Breast epithelium (tissue), 4 donors: ENCODE data around the gene SRGAP2C. TPM values are rescaled to one million over a fixed set of nuclear protein-coding genes. Genes with fewer than 3 reads are reported as not detected.
"Not testable (repeated sequence)": the region's sequence is repeated elsewhere in the genome, so short reads cannot be mapped to it uniquely, and the experiment has no call there.

Experiments
- DNase-seq, 2 donors: peaks; one replicate each; pipeline ENCODE4 v3.0.0-alpha.2; 2019; ENCODE audit warnings: low spot score in 2 of 2
- H3K27ac ChIP-seq, 2 donors: fragments of 200-600 bp; sonication (generic) in 1 of 2; one replicate each; pipeline ENCODE4 v1.5.1; 2016 to 2019; ENCODE audit warnings: mild to moderate bottlenecking in 1 of 2
- H3K27me3 ChIP-seq, 2 donors: fragments of 200-600 bp; sonication (generic) in 1 of 2; one replicate each; pipeline versions ENCODE4 v1.5.1 to v1.6.0; 2017 to 2019; ENCODE audit warnings: control low read depth in 1 of 2, mild to moderate bottlenecking in 1 of 2
- H3K36me3 ChIP-seq: fragments of 200-600 bp; one replicate; pipeline ENCODE4 v1.5.1; 2019
- H3K4me1 ChIP-seq, 2 donors: fragments of 200-600 bp; sonication (generic); one replicate each; pipeline ENCODE4 v1.5.1; 2016 to 2019; ENCODE audit warnings: control low read depth in 1 of 2
- H3K4me3 ChIP-seq, 3 donors: fragments of 200-600 bp; sonication (generic); 1 replicate in 2 of 3; 2 replicates in 1 of 3; pipeline ENCODE4 v1.5.1; 2016 to 2019; ENCODE audit warnings: mild to moderate bottlenecking in 3 of 3, moderate library complexity in 2 of 3
- H3K9me3 ChIP-seq, 2 donors: fragments of 200-600 bp; sonication (generic) in 1 of 2; one replicate each; pipeline ENCODE4 v1.5.1; 2016 to 2019; ENCODE audit warnings: control low read depth in 1 of 2
- intact Hi-C: fragments of 100-400 bp; cut with DNase I; formaldehyde crosslinking; loops from one replicate; pipeline ENCODE4 v1.15.1; 2023; ENCODE audit warnings: low total_unique reads
- total RNA-seq, 3 donors: library from RNA; depleted of rRNA; stranded (reverse); fragments of >200 nt; gene quantifications; one replicate each; pipeline ENCODE4 v1.1.0, GENCODE V29; 2016

Gene SRGAP2C
- total RNA-seq, 3 donors from 2014 or later: 17.0 to 37.0 (median 17.7) TPM

- intact Hi-C loops, H3K27me3 ChIP-seq, H3K4me1 ChIP-seq: not testable (repeated sequence)
These were observed 73.4 kb downstream of the SRGAP2C start for GRCh38 chr1:121258134-121258533.

GRCh38 chr1:121260205-121260604, 75.4 kb downstream of the SRGAP2C start:
- H3K4me1 ChIP-seq, H3K36me3 ChIP-seq, H3K4me3 ChIP-seq, intact Hi-C loops, DNase-seq, H3K9me3 ChIP-seq, H3K27me3 ChIP-seq, H3K27ac ChIP-seq: not testable (repeated sequence)

More at GRCh38 chr1:121258134-121258533, 73.4 kb downstream of the SRGAP2C start:
- H3K4me3 ChIP-seq, H3K36me3 ChIP-seq, H3K9me3 ChIP-seq, DNase-seq, H3K27ac ChIP-seq: not testable (repeated sequence)

- DNase-seq, H3K4me3 ChIP-seq, H3K4me1 ChIP-seq, H3K36me3 ChIP-seq, H3K9me3 ChIP-seq, H3K27me3 ChIP-seq, H3K27ac ChIP-seq, intact Hi-C loops: not testable (repeated sequence)
These were observed 77.4 kb downstream of the SRGAP2C start for GRCh38 chr1:121262163-121262562.

- DNase-seq, H3K9me3 ChIP-seq, H3K36me3 ChIP-seq, intact Hi-C loops, H3K4me3 ChIP-seq, H3K4me1 ChIP-seq, H3K27me3 ChIP-seq, H3K27ac ChIP-seq: not testable (repeated sequence)
These were observed 79.0 kb downstream of the SRGAP2C start for GRCh38 chr1:121263789-121264244.

- H3K27ac ChIP-seq, DNase-seq, H3K36me3 ChIP-seq, H3K4me3 ChIP-seq, H3K9me3 ChIP-seq, H3K4me1 ChIP-seq, intact Hi-C loops, H3K27me3 ChIP-seq: not testable (repeated sequence)
These were observed 82.3 kb downstream of the SRGAP2C start for GRCh38 chr1:121267072-121267471.

- intact Hi-C loops, DNase-seq, H3K9me3 ChIP-seq, H3K27me3 ChIP-seq, H3K4me1 ChIP-seq, H3K27ac ChIP-seq, H3K4me3 ChIP-seq, H3K36me3 ChIP-seq: not testable (repeated sequence)
These were observed 84.5 kb downstream of the SRGAP2C start for GRCh38 chr1:121269309-121269708.

GRCh38 chr1:121269973-121270372, 85.2 kb downstream of the SRGAP2C start:
- H3K36me3 ChIP-seq, H3K27ac ChIP-seq, H3K27me3 ChIP-seq, intact Hi-C loops, H3K9me3 ChIP-seq, H3K4me1 ChIP-seq, DNase-seq, H3K4me3 ChIP-seq: not testable (repeated sequence)

- H3K27ac ChIP-seq, H3K4me1 ChIP-seq, H3K27me3 ChIP-seq, H3K9me3 ChIP-seq, H3K36me3 ChIP-seq, DNase-seq, H3K4me3 ChIP-seq, intact Hi-C loops: not testable (repeated sequence)
These were observed 86.5 kb downstream of the SRGAP2C start for GRCh38 chr1:121271143-121271715.

GRCh38 chr1:121275435-121275834, 90.7 kb downstream of the SRGAP2C start:
- H3K27ac ChIP-seq, H3K9me3 ChIP-seq, H3K27me3 ChIP-seq, intact Hi-C loops, DNase-seq, H3K4me3 ChIP-seq, H3K36me3 ChIP-seq, H3K4me1 ChIP-seq: not testable (repeated sequence)

- DNase-seq, H3K27me3 ChIP-seq, intact Hi-C loops, H3K27ac ChIP-seq, H3K4me1 ChIP-seq, H3K4me3 ChIP-seq, H3K9me3 ChIP-seq, H3K36me3 ChIP-seq: not testable (repeated sequence)
These were observed 93.4 kb downstream of the SRGAP2C start for GRCh38 chr1:121278202-121278601.

- DNase-seq, H3K27me3 ChIP-seq, intact Hi-C loops, H3K4me3 ChIP-seq, H3K9me3 ChIP-seq, H3K27ac ChIP-seq, H3K36me3 ChIP-seq, H3K4me1 ChIP-seq: not testable (repeated sequence)
These were observed 94.2 kb downstream of the SRGAP2C start for GRCh38 chr1:121278777-121279547.

- intact Hi-C loops, H3K4me3 ChIP-seq, H3K4me1 ChIP-seq, H3K27ac ChIP-seq, H3K9me3 ChIP-seq, H3K27me3 ChIP-seq, H3K36me3 ChIP-seq, DNase-seq: not testable (repeated sequence)
These were observed 94.7 kb downstream of the SRGAP2C start for GRCh38 chr1:121279548-121279898.

- H3K36me3 ChIP-seq, H3K9me3 ChIP-seq, H3K27me3 ChIP-seq, DNase-seq, intact Hi-C loops, H3K4me3 ChIP-seq, H3K4me1 ChIP-seq, H3K27ac ChIP-seq: not testable (repeated sequence)
These were observed 96.0 kb downstream of the SRGAP2C start for GRCh38 chr1:121280699-121281317.
